ENCODE measurements around the gene PLSCR5.
A peak's percentile ranks its signal among the peaks of the same experiment; 100 is the strongest.

PLSCR5 gene

GRCh38 chr3:146542978-146543377 is 62.2 kb downstream of the PLSCR5 start:
- peaks cover 9 to 24% of the 10 kb centered on the region in 2 donors for H3K4me1 ChIP-seq (ENCODE audit: control insufficient read depth in 1 of 2, insufficient read depth in 2 of 2, low read length in 2 of 2)
- no peaks in the 10 kb centered on the region for H3K27me3 ChIP-seq (ENCODE audit: low read depth, low read length)
- H3K36me3 ChIP-seq (ENCODE audit: control insufficient read depth in 1 of 2, insufficient read depth in 2 of 2, low read length in 2 of 2), result peaks cover 0 to 4% of the 10 kb centered on the region in 2 donors
- peak overlapping the region; percentile 90 for H3K27ac ChIP-seq (ENCODE audit: low read length)
- H3K4me3 ChIP-seq (ENCODE audit: low read depth in 1 of 2, low read length in 2 of 2), result peak overlapping the region; percentile 78 to 87
- no peaks in the 10 kb centered on the region for H3K9me3 ChIP-seq (ENCODE audit: control insufficient read depth in 1 of 2, low read length in 2 of 2)

GRCh38 chr3:146542179-146542578 is 63.0 kb downstream of the PLSCR5 start:
- Histone ChIP-seq H3K4me3 (ENCODE audit: low read depth in 1 of 2, low read length in 2 of 2) (peak overlapping the region; percentile 78 to 87), H3K27me3 (ENCODE audit: low read depth, low read length) (no peaks in the 10 kb centered on the region), H3K36me3 (ENCODE audit: control insufficient read depth in 1 of 2, insufficient read depth in 2 of 2, low read length in 2 of 2) (peaks cover 0 to 4% of the 10 kb centered on the region in 2 donors), H3K27ac (ENCODE audit: low read length) (peak overlapping the region; percentile 90), H3K4me1 (ENCODE audit: control insufficient read depth in 1 of 2, insufficient read depth in 2 of 2, low read length in 2 of 2) (peaks cover 9 to 24% of the 10 kb centered on the region in 2 donors), H3K9me3 (ENCODE audit: control insufficient read depth in 1 of 2, low read length in 2 of 2) (no peaks in the 10 kb centered on the region)

GRCh38 chr3:146540978-146541377 is 64.2 kb downstream of the PLSCR5 start:
- Histone ChIP-seq H3K4me1 (ENCODE audit: control insufficient read depth in 1 of 2, insufficient read depth in 2 of 2, low read length in 2 of 2) (peaks cover 19 to 24% of the 10 kb centered on the region in 2 donors), H3K27me3 (ENCODE audit: low read depth, low read length) (no peaks in the 10 kb centered on the region), H3K4me3 (ENCODE audit: low read depth in 1 of 2, low read length in 2 of 2) (peak overlapping the region; percentile 78 to 87), H3K9me3 (ENCODE audit: control insufficient read depth in 1 of 2, low read length in 2 of 2) (no peaks in the 10 kb centered on the region), H3K27ac (ENCODE audit: low read length) (peak overlapping the region; percentile 90), H3K36me3 (ENCODE audit: control insufficient read depth in 1 of 2, insufficient read depth in 2 of 2, low read length in 2 of 2) (peaks cover 0 to 4% of the 10 kb centered on the region in 2 donors)

- Histone ChIP-seq H3K4me1 (ENCODE audit: control insufficient read depth in 1 of 2, insufficient read depth in 2 of 2, low read length in 2 of 2) (peaks cover 24% of the 10 kb centered on the region in 2 donors), H3K27ac (ENCODE audit: low read length) (peak overlapping the region; percentile 90), H3K4me3 (ENCODE audit: low read depth in 1 of 2, low read length in 2 of 2) (peak overlapping the region; percentile 78 to 87)
Measured at GRCh38 chr3:146540236-146540635, 64.9 kb downstream of the PLSCR5 start.

GRCh38 chr3:146539315-146539714 is 65.8 kb downstream of the PLSCR5 start:
- Histone ChIP-seq H3K27me3 (ENCODE audit: low read depth, low read length) (no peaks in the 10 kb centered on the region), H3K4me3 (ENCODE audit: low read depth in 1 of 2, low read length in 2 of 2) (no peak overlapping the region), H3K9me3 (ENCODE audit: control insufficient read depth in 1 of 2, low read length in 2 of 2) (no peaks in the 10 kb centered on the region), H3K36me3 (ENCODE audit: control insufficient read depth in 1 of 2, insufficient read depth in 2 of 2, low read length in 2 of 2) (peaks cover 0 to 3% of the 10 kb centered on the region in 2 donors), H3K27ac (ENCODE audit: low read length) (no peak overlapping the region), H3K4me1 (ENCODE audit: control insufficient read depth in 1 of 2, insufficient read depth in 2 of 2, low read length in 2 of 2) (peaks cover 26 to 28% of the 10 kb centered on the region in 2 donors)

More at GRCh38 chr3:146540236-146540635, 64.9 kb downstream of the PLSCR5 start:
- peaks cover 0 to 4% of the 10 kb centered on the region in 2 donors for H3K36me3 ChIP-seq (ENCODE audit: control insufficient read depth in 1 of 2, insufficient read depth in 2 of 2, low read length in 2 of 2)
- H3K27me3 ChIP-seq (ENCODE audit: low read depth, low read length), result no peaks in the 10 kb centered on the region
- H3K9me3 ChIP-seq (ENCODE audit: control insufficient read depth in 1 of 2, low read length in 2 of 2), result no peaks in the 10 kb centered on the region

- Histone ChIP-seq H3K27ac (ENCODE audit: low read length) (no peak overlapping the region), H3K4me3 (ENCODE audit: low read depth in 1 of 2, low read length in 2 of 2) (no peak overlapping the region), H3K27me3 (ENCODE audit: low read depth, low read length) (no peaks in the 10 kb centered on the region)
Measured at GRCh38 chr3:146537603-146538002, 67.5 kb downstream of the PLSCR5 start.

GRCh38 chr3:146536681-146537080 is 68.5 kb downstream of the PLSCR5 start:
- Histone ChIP-seq H3K27ac (ENCODE audit: low read length) (peak overlapping the region; percentile 20), H3K4me1 (ENCODE audit: control insufficient read depth in 1 of 2, insufficient read depth in 2 of 2, low read length in 2 of 2) (peaks cover 25 to 28% of the 10 kb centered on the region in 2 donors), H3K9me3 (ENCODE audit: control insufficient read depth in 1 of 2, low read length in 2 of 2) (no peaks in the 10 kb centered on the region), H3K27me3 (ENCODE audit: low read depth, low read length) (no peaks in the 10 kb centered on the region), H3K4me3 (ENCODE audit: low read depth in 1 of 2, low read length in 2 of 2) (peak overlapping the region in 1 of 2 donors; percentile 7), H3K36me3 (ENCODE audit: control insufficient read depth in 1 of 2, insufficient read depth in 2 of 2, low read length in 2 of 2) (peaks cover 0 to 10% of the 10 kb centered on the region in 2 donors)

More at GRCh38 chr3:146537603-146538002, 67.5 kb downstream of the PLSCR5 start:
- H3K4me1 ChIP-seq (ENCODE audit: control insufficient read depth in 1 of 2, insufficient read depth in 2 of 2, low read length in 2 of 2), result peaks cover 28 to 29% of the 10 kb centered on the region in 2 donors
- no peaks in the 10 kb centered on the region for H3K9me3 ChIP-seq (ENCODE audit: control insufficient read depth in 1 of 2, low read length in 2 of 2)
- peaks cover 0 to 4% of the 10 kb centered on the region in 2 donors for H3K36me3 ChIP-seq (ENCODE audit: control insufficient read depth in 1 of 2, insufficient read depth in 2 of 2, low read length in 2 of 2)

All from muscle layer of duodenum (tissue), 2 donors.